ENCODE data around the gene SLC25A44.
"Not testable (repeated sequence)": the region's sequence is repeated elsewhere in the genome, so short reads cannot be mapped to it uniquely, and the experiment has no call there.

Gene SLC25A44

DNA sequence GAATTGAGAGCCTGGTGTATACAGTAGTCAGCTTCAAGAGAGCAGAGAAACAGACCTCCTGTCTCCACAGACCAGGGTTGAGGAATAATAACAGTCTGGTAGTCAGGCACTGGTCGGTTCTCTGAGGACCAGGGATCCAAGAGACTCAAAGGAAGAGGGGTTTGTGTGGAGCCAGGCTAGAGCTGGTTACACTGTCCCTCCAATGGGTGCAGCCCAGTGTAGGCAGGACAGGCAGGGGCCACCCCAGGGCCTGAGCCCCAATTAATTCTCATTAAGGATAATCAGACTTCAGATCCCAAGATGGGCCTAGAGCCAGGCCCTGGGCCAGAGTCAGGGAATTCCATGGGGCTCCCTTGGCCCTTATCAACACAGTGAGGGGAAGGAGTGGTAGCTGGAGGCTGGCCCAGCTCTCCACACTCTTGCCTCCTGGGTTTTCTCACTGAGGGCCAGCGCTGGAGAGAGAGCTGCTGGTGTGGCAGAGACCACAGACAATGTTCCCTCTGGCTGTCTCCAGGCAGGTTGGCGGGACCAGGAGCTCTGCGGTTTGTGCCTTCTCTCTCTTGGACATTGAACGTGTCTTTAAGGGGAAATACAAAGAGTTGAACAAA lies 31.4 kb upstream of the SLC25A44 start:
- DNase-seq (ENCODE audit: extremely low read depth in 1 of 2, low read depth in 1 of 2) = no peak

- DNase-seq (ENCODE audit: extremely low read depth in 1 of 2, low read depth in 1 of 2) = no peak
Observed at GRCh38 chr1:156163712-156164111, 30.2 kb upstream of the SLC25A44 start.

GRCh38 chr1:156164125-156164831 lies 29.6 kb upstream of the SLC25A44 start:
- no peak for DNase-seq (ENCODE audit: extremely low read depth in 1 of 2, low read depth in 1 of 2)

- DNase-seq (ENCODE audit: extremely low read depth in 1 of 2, low read depth in 1 of 2) = no peak
Observed at GRCh38 chr1:156165083-156165482, 28.8 kb upstream of the SLC25A44 start.

DNA sequence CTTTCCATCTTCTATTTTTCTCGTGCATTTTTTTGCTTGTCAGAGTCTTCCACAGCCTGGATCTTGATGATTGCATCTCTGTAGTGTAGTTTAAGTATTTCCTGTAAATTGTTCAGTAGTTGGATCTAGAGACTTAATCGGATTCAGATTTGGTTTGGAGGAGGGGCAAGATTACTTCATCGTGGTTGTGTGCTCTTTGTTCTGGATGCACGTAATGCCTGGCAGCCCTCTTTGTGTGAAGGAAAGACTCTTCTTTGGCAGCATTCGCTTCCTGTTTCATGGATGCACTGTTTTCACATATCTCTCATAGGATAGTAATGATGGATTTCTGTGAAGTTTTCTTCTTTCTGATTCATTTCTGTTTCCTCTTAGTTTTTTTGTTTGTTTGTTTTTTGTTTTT lies 26.4 kb upstream of the SLC25A44 start:
- DNase-seq (ENCODE audit: extremely low read depth in 1 of 2, low read depth in 1 of 2) = no peak

GRCh38 chr1:156172696-156173470 lies 21.0 kb upstream of the SLC25A44 start:
- DNase-seq (ENCODE audit: extremely low read depth in 1 of 2, low read depth in 1 of 2) = no peak

DNA sequence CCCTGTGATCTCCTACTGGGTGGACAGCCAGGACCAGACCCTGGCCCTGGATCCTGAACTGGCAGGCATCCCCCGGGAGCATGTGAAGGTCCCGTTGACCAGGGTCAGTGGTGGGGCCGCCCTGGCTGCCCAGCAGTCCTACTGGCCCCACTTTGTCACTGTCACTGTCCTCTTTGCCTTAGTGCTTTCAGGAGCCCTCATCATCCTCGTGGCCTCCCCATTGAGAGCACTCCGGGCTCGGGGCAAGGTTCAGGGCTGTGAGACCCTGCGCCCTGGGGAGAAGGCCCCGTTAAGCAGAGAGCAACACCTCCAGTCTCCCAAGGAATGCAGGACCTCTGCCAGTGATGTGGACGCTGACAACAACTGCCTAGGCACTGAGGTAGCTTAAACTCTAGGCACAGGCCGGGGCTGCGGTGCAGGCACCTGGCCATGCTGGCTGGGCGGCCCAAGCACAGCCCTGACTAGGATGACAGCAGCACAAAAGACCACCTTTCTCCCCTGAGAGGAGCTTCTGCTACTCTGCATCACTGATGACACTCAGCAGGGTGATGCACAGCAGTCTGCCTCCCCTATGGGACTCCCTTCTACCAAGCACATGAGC lies 17.2 kb upstream of the SLC25A44 start:
- no peak for DNase-seq (ENCODE audit: extremely low read depth in 1 of 2, low read depth in 1 of 2)

DNA sequence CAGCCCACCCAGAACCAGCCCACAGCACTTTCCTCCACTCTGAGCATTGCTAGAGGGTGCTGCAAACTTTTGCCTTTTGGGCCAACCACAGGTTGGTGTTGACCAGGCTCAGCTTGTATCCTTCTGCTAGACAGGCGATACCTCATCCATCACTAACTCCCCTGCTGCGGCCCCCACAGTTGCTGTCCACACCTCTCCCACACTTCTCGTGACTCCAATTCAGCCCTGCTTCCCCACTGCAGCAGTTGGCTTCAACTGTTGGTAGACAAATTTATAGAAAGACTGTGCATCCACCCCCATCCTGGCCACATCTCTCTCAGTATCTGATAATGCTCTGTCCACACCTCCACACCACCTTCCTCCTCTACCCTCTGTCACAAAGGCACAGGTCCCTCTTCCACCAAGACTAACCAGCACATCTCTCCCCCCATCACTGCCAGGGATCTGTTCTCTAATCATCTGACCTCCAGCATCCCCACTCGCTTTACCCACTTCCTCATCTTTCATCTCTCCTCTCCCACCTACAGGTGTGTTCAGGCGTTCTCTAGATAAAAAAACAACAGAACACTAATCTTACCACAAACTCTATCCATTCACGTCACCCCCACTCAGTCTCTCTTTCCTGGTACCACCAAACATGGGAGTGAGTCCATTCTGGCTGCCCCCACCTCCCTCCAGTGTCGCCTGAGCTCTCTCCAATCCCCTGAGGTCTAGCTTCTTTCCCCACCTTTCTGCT lies 15.8 kb upstream of the SLC25A44 start:
- DNase-seq (ENCODE audit: extremely low read depth in 1 of 2, low read depth in 1 of 2) = no peak

GRCh38 chr1:156180471-156180870 lies 13.4 kb upstream of the SLC25A44 start:
- DNase-seq (ENCODE audit: extremely low read depth in 1 of 2, low read depth in 1 of 2) = no peak

DNA sequence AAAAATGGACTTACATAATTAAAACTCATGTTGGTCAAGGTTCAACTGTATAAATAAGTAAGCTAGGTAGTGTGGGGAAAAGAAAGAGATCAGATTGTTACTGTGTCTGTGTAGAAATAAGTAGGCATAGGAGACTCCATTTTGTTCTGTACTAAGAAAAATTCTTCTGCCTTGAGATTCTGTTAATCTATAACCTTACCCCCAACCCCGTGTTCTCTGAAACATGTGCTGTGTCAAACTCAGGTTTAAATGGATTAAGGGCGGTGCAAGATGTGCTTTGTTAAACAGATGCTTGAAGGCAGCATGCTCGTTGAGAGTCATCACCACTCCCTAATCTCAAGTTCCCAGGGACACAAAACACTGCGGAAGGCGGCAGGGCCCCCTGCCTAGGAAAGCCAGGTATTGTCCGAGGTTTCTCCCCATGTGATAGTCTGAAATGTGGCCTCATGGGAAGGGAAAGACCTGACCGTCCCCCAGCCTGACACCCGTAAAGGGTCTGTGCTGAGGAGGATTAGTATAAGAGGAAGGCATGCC lies 12.4 kb upstream of the SLC25A44 start:
- not testable (repeated sequence) for DNase-seq (ENCODE audit: extremely low read depth in 1 of 2, low read depth in 1 of 2)

GRCh38 chr1:156182010-156182779 lies 11.7 kb upstream of the SLC25A44 start:
- DNase-seq (ENCODE audit: extremely low read depth in 1 of 2, low read depth in 1 of 2) = not testable (repeated sequence)

- not testable (repeated sequence) for DNase-seq (ENCODE audit: extremely low read depth in 1 of 2, low read depth in 1 of 2)
Observed at GRCh38 chr1:156186347-156187177, 7.3 kb upstream of the SLC25A44 start.

DNA sequence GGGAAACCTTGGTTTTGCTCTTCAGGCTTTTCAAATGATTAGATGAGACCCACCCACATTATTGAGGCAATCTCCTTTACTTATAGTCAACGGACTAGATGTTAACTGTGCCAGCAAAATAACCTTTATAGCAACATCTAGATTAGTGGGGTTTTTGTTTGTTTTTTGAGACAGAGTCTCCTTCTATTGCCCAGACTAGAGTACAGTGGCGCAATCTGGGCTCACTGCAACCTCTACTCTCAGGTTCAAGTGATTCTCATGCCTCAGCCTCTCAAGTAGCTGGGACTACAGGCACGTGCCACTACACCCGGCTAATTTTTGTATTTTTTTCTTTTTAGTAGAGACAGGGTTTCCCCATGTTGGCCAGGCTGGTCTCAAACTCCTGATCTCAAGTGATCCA lies 3.6 kb upstream of the SLC25A44 start:
- DNase-seq (ENCODE audit: extremely low read depth in 1 of 2, low read depth in 1 of 2) = not testable (repeated sequence)

GRCh38 chr1:156191292-156191964 lies 2.5 kb upstream of the SLC25A44 start:
- DNase-seq (ENCODE audit: extremely low read depth in 1 of 2, low read depth in 1 of 2) = no peak

GRCh38 chr1:156193208-156193487 lies 756 bp upstream of the SLC25A44 start:
- no peak for DNase-seq (ENCODE audit: extremely low read depth in 1 of 2, low read depth in 1 of 2)

DNA sequence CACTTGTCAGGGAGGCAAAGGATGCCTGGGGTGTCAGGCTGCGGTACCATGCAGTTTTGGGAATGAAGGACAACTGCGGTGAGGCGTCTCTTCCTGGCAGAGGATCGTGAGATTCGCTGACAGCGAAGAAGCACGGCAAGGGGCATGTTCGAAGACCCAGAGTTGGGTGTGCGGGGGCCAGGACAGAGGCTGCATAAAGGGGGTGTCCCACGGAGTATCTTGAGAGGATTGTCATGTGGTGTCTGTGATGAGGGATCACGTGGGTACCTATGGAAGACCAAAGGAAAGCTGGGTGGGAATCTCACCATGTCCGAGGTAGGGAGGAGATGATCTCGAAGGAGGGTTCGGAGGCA lies 372 bp downstream of the SLC25A44 start:
- no peak for DNase-seq (ENCODE audit: extremely low read depth in 1 of 2, low read depth in 1 of 2)

DNA sequence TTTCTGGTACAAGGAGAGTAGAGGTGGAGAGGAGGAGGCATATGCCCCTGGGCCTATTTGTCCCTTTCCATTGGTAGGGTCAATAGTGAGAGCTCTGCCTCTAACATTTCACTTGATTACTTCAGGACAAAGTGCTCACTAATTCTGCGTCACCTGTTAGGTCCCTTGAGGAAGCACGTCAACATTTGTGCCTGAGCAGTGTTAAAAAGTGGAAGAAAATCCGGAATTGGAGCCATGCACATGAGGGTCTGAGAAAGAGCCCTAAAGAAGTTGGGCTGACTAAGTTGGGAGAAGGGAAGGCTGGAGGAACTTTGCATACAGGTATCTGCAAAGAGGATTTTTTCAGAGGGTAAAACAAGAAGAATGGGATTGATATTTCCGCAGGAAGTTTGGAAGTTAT lies 1.9 kb downstream of the SLC25A44 start:
- DNase-seq (ENCODE audit: extremely low read depth in 1 of 2, low read depth in 1 of 2) = no peak

- DNase-seq (ENCODE audit: extremely low read depth in 1 of 2, low read depth in 1 of 2) = no peak
Observed at GRCh38 chr1:156196445-156196844, 2.5 kb downstream of the SLC25A44 start.
